Type B pancreatic cell (in vitro differentiated cells): Measurements from ENCODE around the gene TEDC2. TPM values are rescaled to one million over a fixed set of nuclear protein-coding genes. Genes with fewer than 3 reads are reported as not detected.

ENCODE experiments used
- DNase-seq: peaks from one replicate; pipeline ENCODE4 v3.0.0; 2021; ENCODE audit warnings: mixed read lengths; ENCODE audit not compliant: unreplicated experiment; ENCODE audit errors: extremely low spot score
- H3K27ac Mint-ChIP-seq: 2 replicates; pipeline ENCODE4 v1.8.0; 2021; ENCODE audit warnings: mild to moderate bottlenecking, mixed read lengths
- H3K27me3 Mint-ChIP-seq: 2 replicates; pipeline ENCODE4 v1.8.0; 2021; ENCODE audit warnings: mixed read lengths
- H3K36me3 Mint-ChIP-seq: 2 replicates; pipeline ENCODE4 v1.8.0; 2021; ENCODE audit warnings: mixed read lengths
- H3K4me1 Mint-ChIP-seq: one replicate; pipeline ENCODE4 v1.8.0; 2021; ENCODE audit warnings: mixed read lengths; ENCODE audit not compliant: unreplicated experiment
- H3K4me3 Mint-ChIP-seq: 2 replicates; pipeline ENCODE4 v1.8.0; 2021; ENCODE audit warnings: mild to moderate bottlenecking, mixed read lengths
- H3K9me3 Mint-ChIP-seq: 2 replicates; pipeline ENCODE4 v1.8.0; 2021; ENCODE audit warnings: mixed read lengths
- CTCF ChIP-seq: fragments of 200-600 bp; sonication (generic); conservative IDR thresholded peaks from 2 replicates; pipeline ENCODE4 v1.5.0; 2021; ENCODE audit warnings: antibody characterized with exemption, mild to moderate bottlenecking
- total RNA-seq: library from RNA; stranded (reverse); gene quantifications from 2 replicates; pipeline ENCODE4 v1.2.1, GENCODE V29; 2021; ENCODE audit warnings: low replicate concordance

The TEDC2 gene
- total RNA-seq, 1 donor from 2014 or later, result 31.6 TPM

- Mint-ChIP-seq H3K4me1 (peaks cover 4% of the 10 kb centered on the region), H3K4me3 (no peak overlapping the region), H3K27ac (no peak overlapping the region), H3K36me3 (no peaks in the 10 kb centered on the region), H3K9me3 (no peaks in the 10 kb centered on the region), H3K27me3 (no peaks in the 10 kb centered on the region)
- no peak for TF ChIP-seq CTCF
- no peak for DNase-seq
These were observed 4.4 kb downstream of the TEDC2 start for GRCh38 chr16:2464333-2464732.

GRCh38 chr16:2465653-2466415, 5.9 kb downstream of the TEDC2 start:
- H3K27ac Mint-ChIP-seq, result peak overlapping the region; percentile 26
- H3K4me3 Mint-ChIP-seq, result no peak overlapping the region
- DNase-seq, result no peak
- no peaks in the 10 kb centered on the region for H3K9me3 Mint-ChIP-seq
- H3K27me3 Mint-ChIP-seq, result peaks cover 9% of the 10 kb centered on the region
- H3K4me1 Mint-ChIP-seq, result peaks cover 10% of the 10 kb centered on the region
- peak; percentile 64 for TF ChIP-seq CTCF
- no peaks in the 10 kb centered on the region for H3K36me3 Mint-ChIP-seq

- DNase-seq, result no peak
- Mint-ChIP-seq H3K27ac (no peak overlapping the region), H3K4me3 (peak overlapping the region; percentile 60)
These were observed 7.0 kb downstream of the TEDC2 start for GRCh38 chr16:2466667-2467527.

GRCh38 chr16:2467528-2468232, 7.8 kb downstream of the TEDC2 start:
- peak; percentile 42 for TF ChIP-seq CTCF
- H3K4me1 Mint-ChIP-seq, result peaks cover 10% of the 10 kb centered on the region
- no peak for DNase-seq
- no peak overlapping the region for H3K27ac Mint-ChIP-seq
- peaks cover 9% of the 10 kb centered on the region for H3K27me3 Mint-ChIP-seq
- no peaks in the 10 kb centered on the region for H3K36me3 Mint-ChIP-seq
- no peaks in the 10 kb centered on the region for H3K9me3 Mint-ChIP-seq
- H3K4me3 Mint-ChIP-seq, result peak overlapping the region; percentile 60

More at GRCh38 chr16:2466667-2467527, 7.0 kb downstream of the TEDC2 start:
- Mint-ChIP-seq H3K4me1 (peaks cover 10% of the 10 kb centered on the region), H3K27me3 (peaks cover 9% of the 10 kb centered on the region), H3K36me3 (no peaks in the 10 kb centered on the region), H3K9me3 (no peaks in the 10 kb centered on the region)
- no peak for TF ChIP-seq CTCF

- H3K36me3 Mint-ChIP-seq, result no peaks in the 10 kb centered on the region
- H3K27me3 Mint-ChIP-seq, result peaks cover 9% of the 10 kb centered on the region
- H3K27ac Mint-ChIP-seq, result peak overlapping the region; percentile 31
- peaks cover 10% of the 10 kb centered on the region for H3K4me1 Mint-ChIP-seq
- no peak for TF ChIP-seq CTCF
- no peaks in the 10 kb centered on the region for H3K9me3 Mint-ChIP-seq
- DNase-seq, result no peak
- peak overlapping the region; percentile 78 for H3K4me3 Mint-ChIP-seq
These were observed 8.4 kb downstream of the TEDC2 start for GRCh38 chr16:2468233-2468724.
